GM21825 (cell line): ENCODE data around the gene CCNDBP1.
"Not testable (repeated sequence)": the region's sequence is repeated elsewhere in the genome, so short reads cannot be mapped to it uniquely, and the experiment has no call there.

Source experiments
- ATAC-seq: cut with Tn5 transposase; IDR thresholded peaks from one replicate; pipeline ENCODE4 v1.9.1; 2021; ENCODE audit warnings: mild to moderate bottlenecking, moderate library complexity; ENCODE audit not compliant: unreplicated experiment

CCNDBP1 gene

GRCh38 chr15:43190178-43190577 lies 5.0 kb downstream of the CCNDBP1 start:
- no peak for ATAC-seq

- ATAC-seq, result no peak
Observed at GRCh38 chr15:43193710-43194109, 8.5 kb downstream of the CCNDBP1 start.

GRCh38 chr15:43194795-43195194 lies 9.6 kb downstream of the CCNDBP1 start:
- no peak for ATAC-seq

GRCh38 chr15:43196760-43197548 lies 11.8 kb downstream of the CCNDBP1 start:
- ATAC-seq, result no peak

- not testable (repeated sequence) for ATAC-seq
Observed at GRCh38 chr15:43197773-43198172, 12.6 kb downstream of the CCNDBP1 start.

- not testable (repeated sequence) for ATAC-seq
Observed at GRCh38 chr15:43198556-43198955, 13.4 kb downstream of the CCNDBP1 start.

GRCh38 chr15:43198992-43199391 lies 13.8 kb downstream of the CCNDBP1 start:
- no peak for ATAC-seq

- no peak for ATAC-seq
Observed at GRCh38 chr15:43199945-43200488, 14.8 kb downstream of the CCNDBP1 start.

- ATAC-seq, result no peak
Observed at GRCh38 chr15:43204016-43204901, 19.1 kb downstream of the CCNDBP1 start.

GRCh38 chr15:43206054-43206453 lies 20.9 kb downstream of the CCNDBP1 start:
- ATAC-seq, result no peak

- no peak for ATAC-seq
Observed at GRCh38 chr15:43207024-43207423, 21.8 kb downstream of the CCNDBP1 start.

GRCh38 chr15:43208052-43209002 lies 23.1 kb downstream of the CCNDBP1 start:
- ATAC-seq, result no peak

- ATAC-seq, result no peak
Observed at GRCh38 chr15:43209059-43209824, 24.0 kb downstream of the CCNDBP1 start.

- no peak for ATAC-seq
Observed at GRCh38 chr15:43210172-43210745, 25.1 kb downstream of the CCNDBP1 start.

- ATAC-seq, result no peak
Observed at GRCh38 chr15:43210807-43211206, 25.6 kb downstream of the CCNDBP1 start.

GRCh38 chr15:43211224-43211735 lies 26.1 kb downstream of the CCNDBP1 start:
- ATAC-seq, result no peak

- no peak for ATAC-seq
Observed at GRCh38 chr15:43212299-43212698, 27.1 kb downstream of the CCNDBP1 start.

- ATAC-seq, result no peak
Observed at GRCh38 chr15:43212951-43213350, 27.7 kb downstream of the CCNDBP1 start.

- ATAC-seq, result no peak
Observed at GRCh38 chr15:43213466-43213865, 28.3 kb downstream of the CCNDBP1 start.
